ENCODE data around the gene G3BP2.

DNA sequence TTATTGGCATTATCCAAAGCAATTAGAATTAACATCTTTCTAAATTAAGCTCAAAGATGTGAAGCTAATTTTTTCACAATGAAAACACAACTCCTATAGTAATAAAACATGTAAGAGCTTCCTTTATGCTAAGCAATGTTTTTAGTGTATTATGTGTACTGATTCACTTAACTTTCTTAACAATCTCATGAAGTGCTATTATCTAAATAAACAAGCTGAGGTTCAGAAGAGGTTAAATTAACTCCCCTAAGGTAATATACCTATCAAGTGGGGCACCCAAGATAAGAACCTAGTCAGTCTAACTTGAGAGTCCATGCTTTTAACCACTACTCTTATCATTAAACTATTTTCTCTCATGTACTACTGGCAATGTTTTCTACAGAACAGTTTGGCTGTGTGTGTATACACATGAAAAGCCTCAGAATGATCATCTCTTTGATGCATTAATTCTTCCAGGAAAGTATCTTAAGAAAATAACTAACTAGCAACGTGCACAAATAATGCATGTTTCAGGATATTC lies 13.6 kb downstream of the G3BP2 start:
- TF ChIP-seq, protein P1, sequence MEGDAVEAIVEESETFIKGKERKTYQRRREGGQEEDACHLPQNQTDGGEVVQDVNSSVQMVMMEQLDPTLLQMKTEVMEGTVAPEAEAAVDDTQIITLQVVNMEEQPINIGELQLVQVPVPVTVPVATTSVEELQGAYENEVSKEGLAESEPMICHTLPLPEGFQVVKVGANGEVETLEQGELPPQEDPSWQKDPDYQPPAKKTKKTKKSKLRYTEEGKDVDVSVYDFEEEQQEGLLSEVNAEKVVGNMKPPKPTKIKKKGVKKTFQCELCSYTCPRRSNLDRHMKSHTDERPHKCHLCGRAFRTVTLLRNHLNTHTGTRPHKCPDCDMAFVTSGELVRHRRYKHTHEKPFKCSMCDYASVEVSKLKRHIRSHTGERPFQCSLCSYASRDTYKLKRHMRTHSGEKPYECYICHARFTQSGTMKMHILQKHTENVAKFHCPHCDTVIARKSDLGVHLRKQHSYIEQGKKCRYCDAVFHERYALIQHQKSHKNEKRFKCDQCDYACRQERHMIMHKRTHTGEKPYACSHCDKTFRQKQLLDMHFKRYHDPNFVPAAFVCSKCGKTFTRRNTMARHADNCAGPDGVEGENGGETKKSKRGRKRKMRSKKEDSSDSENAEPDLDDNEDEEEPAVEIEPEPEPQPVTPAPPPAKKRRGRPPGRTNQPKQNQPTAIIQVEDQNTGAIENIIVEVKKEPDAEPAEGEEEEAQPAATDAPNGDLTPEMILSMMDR (IDR thresholded peaks at IDR 0.05; ENCODE audit: low read depth, low read length, missing input control), result no peak
- TF ChIP-seq RAD21 (IDR thresholded peaks at IDR 0.05) (no peak), GABPA (IDR thresholded peaks at IDR 0.05 in 1 of 2, conservative IDR thresholded peaks at IDR 0.05 in 1 of 2) (no peak), JUND (IDR thresholded peaks at IDR 0.05) (no peak)
- TF ChIP-seq, protein P2, sequence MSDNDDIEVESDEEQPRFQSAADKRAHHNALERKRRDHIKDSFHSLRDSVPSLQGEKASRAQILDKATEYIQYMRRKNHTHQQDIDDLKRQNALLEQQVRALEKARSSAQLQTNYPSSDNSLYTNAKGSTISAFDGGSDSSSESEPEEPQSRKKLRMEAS (IDR thresholded peaks at IDR 0.05), result no peak
